Neural cell (in vitro differentiated cells): Measurements from ENCODE around the gene NCOR1.

ENCODE experiments used
- CTCF ChIP-seq: fragments of 450-650 bp; IDR thresholded peaks from 2 replicates; pipeline ENCODE4 v1.5.1; 2014; ENCODE audit warnings: antibody characterized with exemption, mild to moderate bottlenecking, moderate library complexity; ENCODE audit not compliant: poor library complexity, severe bottlenecking
- EP300 ChIP-seq: fragments of 450-650 bp; conservative IDR thresholded peaks from 2 replicates; pipeline ENCODE4 v1.6.1; 2014; ENCODE audit warnings: antibody characterized with exemption, mild to moderate bottlenecking, moderate library complexity; ENCODE audit not compliant: poor library complexity, severe bottlenecking
- EZH2 ChIP-seq: fragments of 200-600, 300-800 bp; shearing (Covaris generic), sonication (generic); IDR thresholded peaks from 2 replicates; pipeline ENCODE4 v1.6.1; 2014; ENCODE audit warnings: antibody characterized with exemption, low read length, borderline replicate concordance, mild to moderate bottlenecking; ENCODE audit not compliant: insufficient read depth, poor library complexity, severe bottlenecking
- MXI1 ChIP-seq: fragments of 450-650 bp; conservative IDR thresholded peaks from 2 replicates; pipeline ENCODE4 v1.6.1; 2014; ENCODE audit warnings: antibody characterized with exemption, mild to moderate bottlenecking; ENCODE audit not compliant: poor library complexity, severe bottlenecking
- REST ChIP-seq: IDR thresholded peaks from 2 replicates; pipeline ENCODE4 v1.6.1; 2012; ENCODE audit warnings: borderline replicate concordance
- SMC3 ChIP-seq: fragments of 450-650 bp; conservative IDR thresholded peaks from 2 replicates; pipeline ENCODE4 v1.6.1; 2014; ENCODE audit warnings: antibody characterized with exemption, mild to moderate bottlenecking, moderate library complexity; ENCODE audit not compliant: poor library complexity
- TAF1 ChIP-seq: IDR thresholded peaks from 2 replicates; pipeline ENCODE4 v1.6.1; 2012; ENCODE audit warnings: low read depth

DNA sequence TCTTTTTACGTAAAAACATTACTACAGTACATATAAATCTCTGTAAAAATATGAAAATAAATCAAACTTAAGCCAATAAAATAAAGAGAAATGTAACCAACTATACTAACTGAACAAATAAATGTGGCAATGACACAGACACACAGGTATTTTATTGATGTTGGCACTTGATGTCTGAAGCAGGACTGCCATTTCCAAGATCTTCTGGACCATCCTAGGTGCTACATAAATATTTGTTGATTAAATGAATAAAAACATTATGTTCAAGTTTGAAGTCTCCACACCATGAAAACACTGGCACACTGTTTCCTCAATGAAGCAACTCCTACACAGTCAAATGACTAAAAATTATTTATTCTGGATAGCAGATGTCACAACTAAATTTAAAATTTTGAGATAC lies 106.9 kb downstream of the NCOR1 start:
- no peak for TF ChIP-seq CTCF
- no peak for TF ChIP-seq REST
- no peak for TF ChIP-seq EP300
- TF ChIP-seq EZH2: no peak
- no peak for TF ChIP-seq SMC3
- no peak for TF ChIP-seq TAF1
- no peak for TF ChIP-seq MXI1
